ENCODE data around the gene SSTR5. TPM values are rescaled to one million over a fixed set of nuclear protein-coding genes. Genes with fewer than 3 reads are reported as not detected.
"Not testable (repeated sequence)": the region's sequence is repeated elsewhere in the genome, so short reads cannot be mapped to it uniquely, and the experiment has no call there.

SSTR5 gene
- total RNA-seq, 1 donor from 2014 or later, result not detected

DNA sequence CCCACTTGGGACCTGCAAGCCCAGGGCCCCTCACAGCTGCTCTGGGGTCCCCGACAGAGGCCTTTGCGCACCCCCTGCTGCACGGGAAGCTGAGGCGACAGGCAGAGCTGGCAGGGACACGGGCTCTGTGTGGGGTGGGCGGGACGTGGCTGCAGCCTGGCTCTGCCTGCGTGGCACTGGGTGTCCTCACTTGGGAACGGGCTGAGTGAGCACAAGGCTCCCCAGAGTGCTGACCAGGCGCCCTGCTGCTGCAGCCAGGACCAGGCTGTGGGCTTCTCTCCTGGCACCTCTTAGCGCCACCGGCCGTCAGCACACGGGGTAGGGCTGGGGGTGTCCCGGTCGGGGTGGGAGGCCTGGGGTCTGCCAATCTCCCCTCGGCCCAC lies 16.9 kb downstream of the SSTR5 start:
- no peak for FAIRE-seq
- no peak for DNase-seq (ENCODE audit: low spot score in 2 of 2)

DNA sequence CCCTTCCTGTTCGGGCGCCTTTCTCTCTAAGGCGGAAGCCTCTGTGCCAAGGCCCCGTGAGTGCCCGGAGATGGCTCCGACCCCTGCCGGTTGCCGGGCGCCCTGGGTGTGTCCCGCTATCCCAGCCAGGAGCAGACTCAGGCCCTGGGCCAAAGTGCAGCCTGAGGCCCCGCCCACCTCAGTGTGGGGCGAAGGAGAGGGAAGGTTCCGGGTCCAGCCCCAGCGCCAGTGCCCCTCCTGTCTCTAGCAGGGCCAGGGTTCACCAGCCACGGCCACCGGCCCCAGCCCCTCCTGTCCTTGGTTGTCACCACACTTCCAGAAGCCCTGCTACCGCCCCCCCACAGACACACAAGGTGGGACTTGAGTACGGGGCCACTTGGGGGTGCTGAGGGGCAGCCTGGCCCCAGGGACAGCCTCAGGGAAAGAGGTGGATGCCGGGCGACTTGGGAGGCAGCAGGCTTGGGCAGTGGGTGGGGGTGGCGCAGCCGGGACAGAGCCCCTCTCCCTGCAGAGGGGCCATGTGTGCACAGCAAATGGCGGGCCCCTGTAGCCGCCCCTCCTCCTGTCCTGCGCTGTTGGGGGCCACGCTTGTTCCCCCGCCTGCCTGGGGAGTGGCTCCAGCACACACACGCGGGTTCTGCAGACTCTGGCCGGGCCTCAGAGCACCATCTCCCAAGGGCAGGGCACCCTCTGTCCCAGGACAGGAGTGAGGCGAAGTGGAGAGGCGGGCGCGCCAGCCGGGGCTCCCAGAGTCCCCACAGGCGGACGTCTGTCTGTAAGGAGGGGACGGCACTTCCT lies 17.5 kb downstream of the SSTR5 start:
- FAIRE-seq (no peak), DNase-seq (ENCODE audit: low spot score in 2 of 2) (no peak)

GRCh38 chr16:1090620-1091587 lies 18.4 kb downstream of the SSTR5 start:
- no peak for DNase-seq (ENCODE audit: low spot score in 2 of 2)
- FAIRE-seq, result no peak

GRCh38 chr16:1091992-1092552 lies 19.5 kb downstream of the SSTR5 start:
- FAIRE-seq (no peak), DNase-seq (ENCODE audit: low spot score in 2 of 2) (no peak)

GRCh38 chr16:1092685-1093283 lies 20.2 kb downstream of the SSTR5 start:
- DNase-seq (ENCODE audit: low spot score in 2 of 2); FAIRE-seq: not testable (repeated sequence)

DNA sequence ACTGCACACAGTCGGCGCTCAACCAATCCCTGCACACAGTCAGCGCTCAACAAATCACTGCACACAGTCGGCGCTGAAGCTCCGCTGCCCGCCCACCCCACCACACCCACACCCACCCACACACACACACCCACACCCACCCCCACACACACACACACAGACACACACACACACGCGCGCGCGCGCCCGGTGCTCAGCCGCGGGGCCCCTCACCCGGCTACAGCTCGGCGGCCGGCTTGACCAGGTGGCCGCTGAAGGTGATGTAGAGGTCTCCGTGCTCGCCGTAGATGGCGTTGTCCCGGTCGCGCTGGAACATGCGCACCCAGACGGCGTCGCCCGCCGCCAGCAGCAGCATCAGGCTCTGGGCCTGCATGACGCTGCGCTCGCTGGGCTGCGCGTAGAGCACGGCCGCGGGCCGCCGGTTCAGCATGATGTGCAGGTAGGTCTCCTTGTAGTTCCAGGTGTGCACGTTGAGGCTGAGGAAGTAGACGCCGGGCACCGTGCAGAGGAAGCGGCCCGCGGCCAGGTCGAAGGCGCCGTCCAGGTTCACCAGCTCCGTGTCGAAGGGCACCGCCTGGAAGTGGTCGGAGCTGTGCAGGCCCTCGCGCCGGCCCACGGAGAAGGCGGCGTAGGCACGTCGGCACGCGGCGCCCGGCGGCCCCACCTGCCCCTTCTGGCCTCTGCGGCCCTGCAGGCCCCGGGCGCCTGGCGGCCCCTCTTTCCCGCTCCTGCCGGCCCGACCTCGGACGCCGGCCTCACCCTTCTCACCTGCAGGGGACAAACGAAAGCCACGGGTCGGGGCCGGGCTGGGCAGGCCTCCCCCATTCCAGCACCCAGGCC lies 21.0 kb downstream of the SSTR5 start:
- no peak for DNase-seq (ENCODE audit: low spot score in 2 of 2)
- no peak for FAIRE-seq

- no peak for DNase-seq (ENCODE audit: low spot score in 2 of 2)
- FAIRE-seq, result no peak
Observed at GRCh38 chr16:1094124-1094479, 21.6 kb downstream of the SSTR5 start.

- DNase-seq (ENCODE audit: low spot score in 2 of 2) (no peak), FAIRE-seq (no peak)
Observed at GRCh38 chr16:1094601-1095449, 22.3 kb downstream of the SSTR5 start.

- FAIRE-seq, result no peak
- no peak for DNase-seq (ENCODE audit: low spot score in 2 of 2)
Observed at GRCh38 chr16:1095450-1096168, 23.1 kb downstream of the SSTR5 start.

DNA sequence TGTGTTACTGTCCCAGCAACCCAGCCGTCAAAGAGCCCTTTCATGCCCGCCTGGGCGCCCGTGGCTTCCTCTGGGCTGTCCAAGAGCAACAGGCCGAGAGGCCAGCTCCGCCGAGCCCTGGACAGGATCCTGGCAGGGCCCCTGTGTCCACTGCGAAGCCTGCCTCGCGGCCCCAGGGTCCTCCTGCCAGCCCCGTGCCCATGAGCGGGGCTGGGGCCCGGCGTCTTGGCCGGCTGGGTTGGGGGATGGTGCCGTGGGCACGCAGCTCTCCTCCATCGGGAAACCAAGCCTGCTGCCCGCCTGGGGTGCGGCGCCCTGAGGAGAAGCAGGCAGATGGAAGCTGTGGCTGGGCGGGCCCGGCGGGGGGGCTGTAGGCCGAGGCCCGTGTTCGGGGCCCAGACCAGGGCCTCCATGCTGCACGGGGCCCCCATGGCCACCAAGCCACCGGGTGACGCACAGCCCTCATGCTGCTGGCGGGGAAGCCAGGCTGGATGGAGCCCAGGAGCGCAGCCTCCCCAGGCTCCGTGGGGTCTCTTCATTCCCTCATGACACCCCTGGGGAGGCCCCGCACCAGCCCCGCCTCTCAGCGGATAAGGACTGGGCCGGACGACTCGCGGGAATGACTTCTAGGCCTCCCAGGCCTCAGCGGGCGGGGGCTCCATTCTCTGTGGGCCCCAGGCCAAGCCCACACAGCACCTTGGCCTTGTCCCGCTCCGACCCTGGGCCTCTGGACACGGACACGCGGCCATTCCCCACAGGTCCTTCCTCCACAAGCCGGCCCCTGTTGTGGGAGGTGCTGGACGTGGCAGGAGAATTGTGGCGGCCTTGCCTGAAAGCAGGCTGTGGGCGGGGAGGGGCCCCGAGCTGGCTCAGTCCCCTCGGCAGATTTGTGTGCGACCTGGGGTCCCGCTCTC lies 23.9 kb downstream of the SSTR5 start, which contains the start of gene C1QTNF8:
Gene C1QTNF8 (minus strand): TSS at position 76 of the 914 bp plus-strand sequence. CDS start 1,322 bp downstream, outside the sequence.
- DNase-seq (ENCODE audit: low spot score in 2 of 2), result no peak
- FAIRE-seq, result no peak

DNA sequence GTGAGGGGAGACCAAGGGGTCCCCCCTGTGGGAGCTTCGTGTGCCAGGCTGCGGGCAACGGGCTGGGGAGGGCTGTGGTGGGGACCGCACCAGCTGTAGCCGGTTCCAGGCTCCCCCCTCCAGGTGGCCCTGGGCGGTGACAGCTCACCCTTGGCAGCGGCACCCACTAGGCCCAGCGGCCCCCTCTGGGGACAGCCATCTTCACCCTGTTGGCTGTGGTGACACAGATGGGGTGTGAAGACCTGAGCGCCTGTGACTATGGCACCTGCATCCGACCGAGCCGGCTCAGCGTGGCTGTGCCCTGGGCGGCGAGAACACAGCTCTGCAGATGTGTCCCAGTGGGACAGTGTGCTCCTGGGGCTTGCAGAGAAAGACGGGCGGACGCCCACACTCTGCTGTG lies 24.6 kb downstream of the SSTR5 start:
- no peak for DNase-seq (ENCODE audit: low spot score in 2 of 2)
- FAIRE-seq, result no peak

- no peak for FAIRE-seq
Observed at GRCh38 chr16:1097800-1098199, 25.3 kb downstream of the SSTR5 start.

GRCh38 chr16:1098266-1098991 lies 25.9 kb downstream of the SSTR5 start:
- DNase-seq (ENCODE audit: low spot score in 2 of 2), result no peak
- no peak for FAIRE-seq

More at GRCh38 chr16:1097800-1098199, 25.3 kb downstream of the SSTR5 start:
- peak in 1 of 2 donors; percentile 62 for DNase-seq (ENCODE audit: low spot score in 2 of 2)

DNA sequence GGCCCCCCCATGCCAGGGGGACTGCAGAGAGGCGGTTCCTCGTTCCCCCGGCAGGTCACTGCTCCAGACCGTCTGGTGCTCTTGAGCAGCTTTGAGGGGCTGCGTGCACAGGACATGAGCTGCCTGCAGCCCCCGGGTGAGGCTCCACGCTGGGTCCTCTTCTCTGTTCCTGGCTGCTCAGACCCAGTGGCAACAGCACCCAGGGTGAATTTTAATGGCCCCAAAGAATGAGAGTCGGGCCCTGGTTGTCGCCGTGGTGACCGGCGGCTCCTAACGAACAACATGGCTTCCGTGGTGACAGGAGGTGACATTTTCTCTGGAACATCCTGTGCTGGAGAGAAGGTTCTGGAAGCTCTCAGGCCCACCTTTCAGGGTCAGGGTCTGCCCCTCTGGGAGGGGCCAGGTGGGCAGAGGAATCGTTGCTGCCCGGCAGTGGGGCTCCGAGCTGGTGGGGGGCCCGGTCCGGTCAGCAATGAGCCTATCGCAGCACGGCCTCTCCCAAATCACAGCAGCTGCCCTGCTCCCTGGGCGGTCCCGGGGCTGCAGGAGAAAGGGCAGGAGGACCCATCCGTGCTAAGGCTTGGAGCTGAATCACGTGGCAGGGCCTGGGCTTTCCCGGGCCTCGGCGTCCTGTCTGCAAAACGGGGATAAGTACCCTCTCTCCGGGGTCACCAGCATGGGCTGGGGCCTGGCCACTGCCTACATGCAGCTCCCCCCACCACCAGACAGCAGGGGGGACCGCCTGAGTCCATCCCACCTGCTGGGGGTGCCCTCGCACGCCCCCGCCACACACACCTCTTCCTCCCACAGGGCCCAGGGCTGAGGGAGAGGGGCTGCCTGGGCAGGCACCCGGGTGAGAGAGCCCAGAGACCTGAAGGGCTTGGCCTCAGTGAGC lies 26.9 kb downstream of the SSTR5 start:
- FAIRE-seq (no peak), DNase-seq (ENCODE audit: low spot score in 2 of 2) (no peak)

DNA sequence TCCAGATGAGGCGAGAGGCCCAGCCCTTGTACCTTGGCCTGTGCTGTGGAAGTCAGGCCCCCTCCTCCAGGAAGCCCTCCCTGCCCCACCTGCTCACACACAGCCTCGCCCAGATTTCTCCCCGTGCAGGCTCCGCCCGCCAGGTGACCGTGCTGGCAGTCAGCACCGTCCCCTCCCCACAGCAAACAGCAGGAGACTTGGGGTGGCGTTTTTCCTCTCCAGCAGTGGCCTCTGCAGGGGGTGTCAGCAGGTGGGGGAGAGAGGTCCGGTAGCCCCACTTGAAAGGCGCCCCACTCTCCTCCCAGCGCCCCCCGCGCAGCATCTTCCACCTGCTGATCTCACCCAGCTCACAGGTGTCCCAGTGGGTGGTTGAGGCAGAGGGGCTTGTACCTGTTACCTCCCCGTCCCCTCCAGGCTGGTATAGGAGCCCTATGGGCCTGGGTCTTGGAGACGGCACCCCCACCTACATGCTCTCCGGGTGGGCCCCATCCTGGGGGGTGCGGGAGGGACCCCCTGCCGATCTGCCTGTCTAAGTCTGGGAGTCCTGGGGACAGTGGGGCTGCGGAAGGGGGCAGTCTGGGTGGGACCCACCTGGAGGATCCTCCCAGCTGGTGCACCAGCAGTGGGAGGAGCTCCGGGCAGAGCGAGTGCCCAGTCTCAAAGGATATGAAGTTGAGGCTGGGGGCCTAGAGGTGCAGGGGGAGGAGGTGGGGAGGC lies 27.7 kb downstream of the SSTR5 start:
- no peak for DNase-seq (ENCODE audit: low spot score in 2 of 2)
- FAIRE-seq, result no peak
